GM19193 (cell line): Measurements from ENCODE around the gene SPTLC3.

Experiments
- POLR2A ChIP-seq: IDR thresholded peaks from 4 replicates; pipeline ENCODE4 v1.6.1; 2011; ENCODE audit not compliant: insufficient read depth, insufficient read length; ENCODE audit errors: extremely low read depth

Gene SPTLC3

DNA sequence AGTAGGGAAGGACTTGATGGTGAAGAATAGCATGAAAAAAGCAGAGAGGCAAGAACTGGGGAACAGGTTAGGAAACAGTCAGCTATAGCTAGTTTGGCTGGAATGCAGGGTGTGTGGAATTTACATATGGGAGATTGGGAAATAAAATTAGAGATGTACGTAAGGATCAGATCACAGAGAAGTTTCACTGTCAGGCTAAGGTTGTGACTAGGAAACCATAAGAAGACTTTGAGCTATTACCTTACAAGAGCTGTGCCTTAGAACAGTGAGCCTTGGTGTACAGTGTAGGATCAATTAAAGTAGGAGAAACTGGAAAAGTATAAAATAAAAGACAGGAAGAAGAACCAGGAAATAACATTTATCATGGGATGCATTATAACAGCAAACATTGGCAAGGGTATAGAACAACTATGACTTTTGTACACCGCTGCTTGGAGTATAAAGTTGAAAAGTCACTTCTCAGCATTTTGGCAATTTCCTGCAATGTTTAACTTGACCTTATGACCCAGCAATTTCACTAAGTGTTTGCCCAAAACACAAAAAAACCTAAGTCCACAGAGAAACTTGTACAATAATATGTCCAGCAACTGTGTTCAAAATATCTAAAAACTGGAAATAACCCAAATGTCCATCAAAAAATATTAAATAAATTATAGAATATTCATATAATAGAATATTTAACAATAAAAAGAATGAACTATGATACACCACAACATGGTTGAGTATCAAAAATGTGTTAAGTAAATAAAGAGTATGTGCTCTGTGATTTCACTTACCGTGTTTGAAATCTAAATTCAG is 31.2 kb upstream of the SPTLC3 start:
- TF ChIP-seq POLR2A, result no peak

DNA sequence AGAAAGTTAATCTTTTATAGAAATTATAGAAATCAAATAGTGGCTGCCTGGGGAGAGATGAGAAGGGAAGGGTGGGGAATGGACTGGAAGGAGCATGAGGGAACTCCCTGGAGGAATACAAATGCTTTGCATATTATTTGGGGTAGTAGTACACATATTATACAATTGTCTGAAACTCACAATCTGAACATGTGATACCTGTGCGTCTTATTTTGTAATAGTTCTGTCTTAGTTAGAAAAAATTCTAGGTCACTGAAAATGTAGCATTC is 30.7 kb upstream of the SPTLC3 start:
- TF ChIP-seq POLR2A, result no peak

GRCh38 chr20:12978613-12979495 is 29.9 kb upstream of the SPTLC3 start:
- TF ChIP-seq POLR2A, result no peak

GRCh38 chr20:12982098-12982497 is 26.7 kb upstream of the SPTLC3 start:
- TF ChIP-seq POLR2A, result no peak

- no peak for TF ChIP-seq POLR2A
These were observed 24.6 kb upstream of the SPTLC3 start for GRCh38 chr20:12984069-12984765.

GRCh38 chr20:12984863-12985262 is 23.9 kb upstream of the SPTLC3 start:
- no peak for TF ChIP-seq POLR2A

DNA sequence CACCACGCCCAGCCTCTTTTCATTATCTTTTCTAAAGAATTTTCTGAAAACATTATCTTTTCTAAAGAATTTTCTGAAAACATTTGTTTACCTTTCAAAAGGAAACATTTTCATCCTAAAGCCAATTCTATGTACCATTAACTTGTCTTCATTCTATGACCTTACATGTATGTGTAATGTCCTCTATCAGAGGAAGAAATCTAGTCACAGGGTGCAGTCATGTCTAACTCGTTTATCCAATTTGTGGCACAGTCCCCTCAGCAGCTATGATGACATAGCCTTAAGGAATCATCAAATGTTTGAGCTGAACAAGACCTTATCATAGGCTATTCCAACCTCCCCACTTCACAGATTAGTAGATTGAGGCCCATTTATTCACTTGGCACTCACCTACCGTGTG is 21.5 kb upstream of the SPTLC3 start:
- TF ChIP-seq POLR2A, result no peak

GRCh38 chr20:12989586-12990115 is 19.1 kb upstream of the SPTLC3 start:
- TF ChIP-seq POLR2A, result no peak

DNA sequence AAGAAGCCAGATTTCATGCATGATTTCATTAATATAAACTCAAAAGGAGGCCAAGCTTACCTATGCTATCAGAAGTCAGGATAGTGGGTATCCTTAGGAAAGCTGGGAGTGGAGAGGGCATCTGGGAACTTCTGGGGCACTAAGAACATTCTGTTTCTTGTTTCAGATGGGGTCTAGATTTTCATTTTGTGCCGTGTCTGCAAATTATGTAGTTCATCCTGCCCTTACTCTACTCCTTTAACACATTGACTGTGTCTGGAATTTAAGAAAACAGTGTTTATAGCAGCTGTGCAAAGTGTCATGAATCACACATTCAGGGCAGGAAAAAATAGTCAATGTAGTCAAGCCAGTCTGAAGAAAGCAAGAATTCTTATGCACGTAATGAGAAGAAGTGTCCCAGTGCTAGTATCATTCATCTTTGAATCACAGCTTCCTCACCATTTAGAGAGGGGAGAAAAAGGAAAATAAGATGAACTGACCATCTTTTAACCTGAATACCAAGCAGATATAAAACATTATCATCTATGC is 11.6 kb upstream of the SPTLC3 start:
- no peak for TF ChIP-seq POLR2A

DNA sequence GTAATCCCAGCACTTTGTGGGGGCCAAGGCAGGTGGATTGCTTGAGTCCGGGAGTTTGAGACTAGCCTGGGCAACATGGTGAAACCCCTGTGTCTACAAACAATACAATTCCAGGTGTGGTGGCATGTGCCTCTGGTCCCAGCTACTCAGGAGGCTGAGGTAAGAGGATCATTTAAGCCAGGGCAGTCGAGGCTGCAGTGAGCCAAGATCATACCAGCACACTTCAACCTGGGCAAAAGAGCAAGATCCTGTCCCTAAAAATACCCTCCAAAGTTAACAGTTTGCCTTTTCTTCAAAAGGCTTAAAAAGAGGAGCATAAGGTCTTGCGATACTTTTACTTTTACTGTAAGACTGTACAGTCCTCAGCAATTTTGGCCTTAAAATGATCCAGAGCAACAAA is 10.7 kb upstream of the SPTLC3 start:
- TF ChIP-seq POLR2A, result no peak

DNA sequence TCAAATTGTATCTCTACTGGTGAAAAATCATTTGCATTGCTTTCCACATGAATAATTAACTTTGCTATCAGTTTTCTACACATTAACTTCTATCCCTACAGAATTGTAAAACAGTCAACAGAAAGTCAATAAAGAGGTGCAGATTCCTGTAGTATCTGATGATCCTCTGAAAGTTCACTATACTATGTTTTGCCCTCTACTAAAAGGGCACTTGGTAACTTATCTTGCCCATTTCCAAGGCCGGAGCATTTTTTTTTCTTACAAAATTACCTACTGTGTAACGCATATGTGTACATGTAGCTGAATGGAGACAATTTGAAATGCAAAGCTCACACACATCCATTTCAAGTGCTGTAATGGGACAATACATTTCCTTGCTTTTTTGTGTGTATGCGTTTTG is 9.6 kb upstream of the SPTLC3 start:
- TF ChIP-seq POLR2A, result no peak

DNA sequence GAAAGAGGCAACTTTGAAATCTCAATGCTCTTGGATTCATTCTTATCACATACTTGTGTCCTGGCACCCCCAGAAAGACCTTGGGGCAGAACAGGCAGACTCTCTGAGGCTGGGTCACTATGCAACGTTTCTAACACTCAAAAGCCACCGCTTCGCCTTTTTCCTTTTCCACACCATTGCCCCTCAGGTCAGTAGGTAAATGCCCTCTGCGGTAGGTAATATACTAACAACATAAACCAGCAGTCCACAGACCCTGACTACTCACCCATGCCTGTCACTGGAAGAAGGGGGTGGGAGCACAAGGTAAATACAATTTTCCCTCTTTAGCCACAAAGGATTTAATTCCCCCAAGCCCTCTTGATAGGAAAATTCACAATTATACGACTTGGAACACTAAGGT is 6.5 kb upstream of the SPTLC3 start:
- TF ChIP-seq POLR2A, result no peak

GRCh38 chr20:13006825-13007224 is 1.9 kb upstream of the SPTLC3 start:
- TF ChIP-seq POLR2A, result no peak

DNA sequence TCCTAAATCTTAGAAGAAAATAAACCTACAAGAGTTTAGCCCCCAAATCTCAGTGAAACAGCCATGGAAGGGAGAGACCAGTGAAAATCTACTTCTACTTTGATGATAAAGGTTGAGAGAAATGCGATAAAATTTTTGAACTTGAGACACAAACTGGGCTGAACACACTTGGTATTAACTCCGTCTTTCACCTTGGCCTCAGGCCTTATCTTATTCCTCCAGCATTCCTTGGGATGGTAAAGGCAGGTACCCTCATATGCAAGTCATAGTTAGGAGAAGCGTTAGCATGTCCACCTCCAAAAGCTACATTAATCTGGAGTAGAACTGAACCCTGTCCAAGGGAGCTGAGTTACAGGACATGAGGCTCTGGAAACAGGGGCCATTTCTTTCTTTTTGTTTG is 1.2 kb upstream of the SPTLC3 start:
- no peak for TF ChIP-seq POLR2A
